HG03097 (cell line): ENCODE measurements around the gene CDH18.

Source experiments
- ATAC-seq: cut with Tn5 transposase; IDR thresholded peaks from one replicate; pipeline ENCODE4 v1.9.1; 2021; ENCODE audit not compliant: unreplicated experiment, low FRiP score

Gene CDH18

DNA sequence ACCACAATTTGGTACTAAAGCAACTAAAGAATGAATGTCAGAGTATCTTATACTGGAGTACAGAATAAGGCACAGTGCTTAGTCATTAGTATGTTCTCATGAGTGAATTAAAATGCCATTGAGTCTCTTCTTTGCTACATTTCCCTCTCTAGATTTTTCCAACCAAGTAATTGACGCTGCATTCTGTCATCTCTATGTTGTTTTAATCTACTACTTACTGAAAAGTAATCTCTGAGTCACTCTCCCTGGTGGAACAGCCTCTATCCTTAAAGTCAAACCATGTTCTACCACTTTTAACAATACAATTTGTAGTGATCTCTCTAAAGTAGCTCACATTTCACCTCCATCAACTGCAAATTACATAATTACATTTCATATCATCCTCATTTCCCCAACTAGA is 495.1 kb downstream of the CDH18 start:
- no peak for ATAC-seq

GRCh38 chr5:19488786-19489185 is 499.2 kb downstream of the CDH18 start:
- no peak for ATAC-seq

- ATAC-seq, result no peak
Measured at GRCh38 chr5:19487480-19487879, 500.5 kb downstream of the CDH18 start.

- ATAC-seq, result no peak
Measured at GRCh38 chr5:19479562-19479961, 508.4 kb downstream of the CDH18 start.

DNA sequence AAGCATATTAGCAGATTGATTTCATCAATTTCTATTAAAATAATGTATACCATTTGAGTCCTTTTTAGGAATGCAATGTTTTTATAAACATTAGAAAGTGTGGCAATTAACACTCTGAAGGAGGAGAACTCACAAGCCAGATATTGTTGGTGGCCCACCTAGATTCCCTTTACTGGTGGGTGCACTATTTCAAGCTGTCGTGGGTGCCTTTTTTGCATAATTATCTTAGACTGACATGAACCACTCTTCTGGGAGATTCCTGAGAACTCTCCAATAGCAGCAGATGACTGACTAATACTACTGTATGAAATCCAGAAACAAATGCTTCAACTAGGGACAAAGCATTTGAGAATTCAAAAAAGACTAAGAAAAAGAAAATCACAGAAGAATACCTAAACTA is 526.0 kb downstream of the CDH18 start:
- no peak for ATAC-seq

GRCh38 chr5:19424506-19424905 is 563.5 kb downstream of the CDH18 start:
- ATAC-seq, result no peak
